K562 (cell line): ENCODE results near the gene DNAJC11. TPM values are rescaled to one million over a fixed set of nuclear protein-coding genes. Genes with fewer than 3 reads are reported as not detected.
A peak's percentile ranks its signal among the peaks of the same experiment; 100 is the strongest.

ENCODE experiments used
- BCLAF1 ChIP-seq, 2 experiments: fragments of 450-650 bp in 1 of 2; IDR thresholded peaks; 2 replicates each; pipeline ENCODE4 v1.6.1; 2011 to 2017; ENCODE audit warnings: low read depth in 2 of 2, antibody characterized with exemption in 1 of 2, borderline replicate concordance in 1 of 2, low read length in 1 of 2, mild to moderate bottlenecking in 1 of 2, mixed read lengths in 1 of 2; ENCODE audit not compliant: control insufficient read depth in 1 of 2
- CCNT2 ChIP-seq: IDR thresholded peaks from 2 replicates; pipeline ENCODE4 v1.6.1; 2011; ENCODE audit warnings: borderline replicate concordance, low read depth, mild to moderate bottlenecking, moderate library complexity, mixed read lengths, low read length; ENCODE audit not compliant: insufficient read length; ENCODE audit errors: extremely low read depth
- CREB3L1 ChIP-seq: fragments of 450-650 bp; IDR thresholded peaks from 2 replicates; pipeline ENCODE4 v1.6.1; 2014; ENCODE audit warnings: low read depth, mild to moderate bottlenecking, moderate library complexity, borderline replicate concordance
- FOXP4 ChIP-seq: sonication (generic); formaldehyde crosslinking; IDR thresholded peaks from 2 replicates; pipeline ENCODE4 v1.8.0; 2022; ENCODE audit warnings: mild to moderate bottlenecking, missing genetic modification reagents, borderline replicate concordance
- GTF2F1 ChIP-seq: IDR thresholded peaks from 2 replicates; pipeline ENCODE4 v1.6.1; 2011; ENCODE audit warnings: low read depth, low read length, improper control_type of control experiment
- JUN ChIP-seq, 2 experiments: sonication (generic) in 1 of 2; formaldehyde crosslinking in 1 of 2; IDR thresholded peaks; 2 replicates each; pipeline versions ENCODE4 v1.6.1 to v1.8.0; 2012 to 2022; ENCODE audit warnings: borderline replicate concordance in 2 of 2, mild to moderate bottlenecking in 2 of 2, improper control_type of control experiment in 1 of 2, low read depth in 1 of 2, low read length in 1 of 2, missing genetic modification reagents in 1 of 2
- KDM4B ChIP-seq, 2 experiments: fragments of 450-650 bp in 1 of 2; sonication (generic) in 1 of 2; IDR thresholded peaks; 2 replicates each; pipeline ENCODE4 v1.6.1; 2016 to 2017; ENCODE audit warnings: borderline replicate concordance in 2 of 2, antibody characterized with exemption in 1 of 2, low read depth in 1 of 2, mild to moderate bottlenecking in 1 of 2
- NONO ChIP-seq, 2 experiments: fragments of 200-400 bp in 1 of 2; fragments of 450-650 bp in 1 of 2; formaldehyde crosslinking in 1 of 2; IDR thresholded peaks; 2 replicates each; pipeline ENCODE4 v1.6.1; 2017; ENCODE audit warnings: low read depth in 2 of 2, mild to moderate bottlenecking in 2 of 2, moderate library complexity in 2 of 2, low read length in 1 of 2
- POLR2H ChIP-seq: IDR thresholded peaks from 2 replicates; pipeline ENCODE4 v1.6.1; 2016; ENCODE audit warnings: missing genetic modification characterization, low read depth, mild to moderate bottlenecking, control low read depth, missing compliant biosample characterization, moderate library complexity
- SIN3B ChIP-seq: fragments of 450-650 bp; IDR thresholded peaks from 2 replicates; pipeline ENCODE4 v1.6.1; 2017; ENCODE audit warnings: low read depth, mild to moderate bottlenecking, moderate library complexity
- ZFP1 ChIP-seq: fragments of 450-650 bp; formaldehyde crosslinking; IDR thresholded peaks from 2 replicates; pipeline ENCODE4 v1.4.0; 2020; ENCODE audit warnings: mild to moderate bottlenecking, mixed read lengths
- ZNF143 ChIP-seq: sonication (generic); formaldehyde crosslinking; IDR thresholded peaks from 2 replicates; pipeline ENCODE4 v1.9.0; 2022; ENCODE audit warnings: mild to moderate bottlenecking, missing genetic modification reagents
- ZNF75A ChIP-seq: fragments of 450-650 bp; formaldehyde crosslinking; IDR thresholded peaks from 2 replicates; pipeline ENCODE4 v1.4.0; 2020; ENCODE audit warnings: mild to moderate bottlenecking
- polyA plus RNA-seq, 8 experiments: library from polyadenylated mRNA; depleted of rRNA in 4 of 8; stranded (reverse) in 5 of 8; unstranded in 3 of 8; fragments of >200 nt; fragmentation: Nextera tagmentation in 2 of 8; fragmentation: Illumina TruSeq in 1 of 8; extraction: Ambion mirVana in 2 of 8; extraction: Trizol in 1 of 8; gene quantifications; 2 replicates each; pipeline versions ENCODE4 v1.2.1 to v1.2.3, GENCODE V29; 2011 to 2014; ENCODE audit warnings: inconsistent platforms in 1 of 8, missing spikeins in 1 of 8
- total RNA-seq, 7 experiments: library from RNA; depleted of rRNA in 6 of 7; stranded (reverse); fragments of >200 nt in 6 of 7; fragmentation: Illumina TruSeq in 2 of 7; extraction: Trizol in 2 of 7; gene quantifications; 2 replicates each; pipeline versions ENCODE4 v1.2.1 to v1.2.3, GENCODE V29; 2011 to 2021; ENCODE audit warnings: low replicate concordance in 1 of 7

DNAJC11 gene
- total and polyA plus RNA-seq, 9 of the 15 experiments (the other 6 are each of a cell fraction or from before 2014, with no cell fraction given), result 14.1 to 123 (median 76.6) TPM

- TF ChIP-seq POLR2H (peak; percentile 73; the same call in 1 of the 2 replicates), JUN (IDR thresholded peaks at IDR 0.05; ENCODE audit: borderline replicate concordance, low read depth, low read length) (peak; percentile 93), JUN (CRISPR knock-in tag; IDR thresholded peaks at IDR 0.05; ENCODE audit: borderline replicate concordance) (0 out of 2 replicates have a peak, but pooled peaks have one; percentile 47), NONO (IDR thresholded peaks at IDR 0.05; ENCODE audit: low read depth in 2 of 2, low read length in 1 of 2) (peak in 1 of 2 experiments; percentile 98; a peak in 3 of 4 replicates), GTF2F1 (0 out of 2 replicates have a peak, but pooled peaks have one; percentile 21), ZFP1 (no peak), FOXP4 (CRISPR knock-in tag) (0 out of 2 replicates have a peak, but pooled peaks have one; percentile 14), ZNF75A (CRISPR knock-in tag) (peak; percentile 7; the same call in 1 of the 2 replicates), KDM4B (IDR thresholded peaks at IDR 0.05; ENCODE audit: borderline replicate concordance in 2 of 2, low read depth in 1 of 2) (peak in 1 of 2 experiments; percentile 59; a peak in 2 of 4 replicates), BCLAF1 (IDR thresholded peaks at IDR 0.05; ENCODE audit: borderline replicate concordance in 1 of 2, control insufficient read depth in 1 of 2, low read depth in 2 of 2, low read length in 1 of 2) (0 out of 4 replicates have a peak, but pooled peaks of 1 of the 2 experiments have one; percentile 62), ZNF143 (0 out of 2 replicates have a peak, but pooled peaks have one; percentile 61), CCNT2 (peak; percentile 99), SIN3B (peak; percentile 77; the same call in 1 of the 2 replicates), CREB3L1 (0 out of 2 replicates have a peak, but pooled peaks have one; percentile 5)
Measured at GRCh38 chr1:6602669-6603237, 98.9 kb downstream of the DNAJC11 start, which contains the start of gene KLHL21 (continued).
